ENCODE measurements around the gene ZNF385B.
"Not testable (repeated sequence)": the region's sequence is repeated elsewhere in the genome, so short reads cannot be mapped to it uniquely, and the experiment has no call there.

GRCh38 chr2:179629776-179630175 is 231.6 kb downstream of the ZNF385B start:
- TF ChIP-seq ERG (CRISPR knock-in tag; IDR thresholded peaks at IDR 0.05); CTCF (IDR thresholded peaks at IDR 0.05); ZNF317 (CRISPR knock-in tag; IDR thresholded peaks at IDR 0.05; ENCODE audit: borderline replicate concordance, low read depth): not testable (repeated sequence)
- TF ChIP-seq, protein P1, sequence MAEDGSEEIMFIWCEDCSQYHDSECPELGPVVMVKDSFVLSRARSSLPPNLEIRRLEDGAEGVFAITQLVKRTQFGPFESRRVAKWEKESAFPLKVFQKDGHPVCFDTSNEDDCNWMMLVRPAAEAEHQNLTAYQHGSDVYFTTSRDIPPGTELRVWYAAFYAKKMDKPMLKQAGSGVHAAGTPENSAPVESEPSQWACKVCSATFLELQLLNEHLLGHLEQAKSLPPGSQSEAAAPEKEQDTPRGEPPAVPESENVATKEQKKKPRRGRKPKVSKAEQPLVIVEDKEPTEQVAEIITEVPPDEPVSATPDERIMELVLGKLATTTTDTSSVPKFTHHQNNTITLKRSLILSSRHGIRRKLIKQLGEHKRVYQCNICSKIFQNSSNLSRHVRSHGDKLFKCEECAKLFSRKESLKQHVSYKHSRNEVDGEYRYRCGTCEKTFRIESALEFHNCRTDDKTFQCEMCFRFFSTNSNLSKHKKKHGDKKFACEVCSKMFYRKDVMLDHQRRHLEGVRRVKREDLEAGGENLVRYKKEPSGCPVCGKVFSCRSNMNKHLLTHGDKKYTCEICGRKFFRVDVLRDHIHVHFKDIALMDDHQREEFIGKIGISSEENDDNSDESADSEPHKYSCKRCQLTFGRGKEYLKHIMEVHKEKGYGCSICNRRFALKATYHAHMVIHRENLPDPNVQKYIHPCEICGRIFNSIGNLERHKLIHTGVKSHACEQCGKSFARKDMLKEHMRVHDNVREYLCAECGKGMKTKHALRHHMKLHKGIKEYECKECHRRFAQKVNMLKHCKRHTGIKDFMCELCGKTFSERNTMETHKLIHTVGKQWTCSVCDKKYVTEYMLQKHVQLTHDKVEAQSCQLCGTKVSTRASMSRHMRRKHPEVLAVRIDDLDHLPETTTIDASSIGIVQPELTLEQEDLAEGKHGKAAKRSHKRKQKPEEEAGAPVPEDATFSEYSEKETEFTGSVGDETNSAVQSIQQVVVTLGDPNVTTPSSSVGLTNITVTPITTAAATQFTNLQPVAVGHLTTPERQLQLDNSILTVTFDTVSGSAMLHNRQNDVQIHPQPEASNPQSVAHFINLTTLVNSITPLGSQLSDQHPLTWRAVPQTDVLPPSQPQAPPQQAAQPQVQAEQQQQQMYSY (CRISPR knock-in tag; IDR thresholded peaks at IDR 0.05) = not testable (repeated sequence)
- TF ChIP-seq, protein P2, sequence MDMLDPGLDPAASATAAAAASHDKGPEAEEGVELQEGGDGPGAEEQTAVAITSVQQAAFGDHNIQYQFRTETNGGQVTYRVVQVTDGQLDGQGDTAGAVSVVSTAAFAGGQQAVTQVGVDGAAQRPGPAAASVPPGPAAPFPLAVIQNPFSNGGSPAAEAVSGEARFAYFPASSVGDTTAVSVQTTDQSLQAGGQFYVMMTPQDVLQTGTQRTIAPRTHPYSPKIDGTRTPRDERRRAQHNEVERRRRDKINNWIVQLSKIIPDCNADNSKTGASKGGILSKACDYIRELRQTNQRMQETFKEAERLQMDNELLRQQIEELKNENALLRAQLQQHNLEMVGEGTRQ (CRISPR knock-in tag; IDR thresholded peaks at IDR 0.05) = not testable (repeated sequence)
